ENCODE data around the gene MBOAT7.
"Not testable (repeated sequence)": the region's sequence is repeated elsewhere in the genome, so short reads cannot be mapped to it uniquely, and the experiment has no call there.

MBOAT7 gene

GRCh38 chr19:54189145-54189734, at the start of gene MBOAT7:
TSS of gene MBOAT7 (minus strand) at chr19:54189580. CDS start at chr19:54188508, 1,072 bp downstream.
- DNase-seq, result peak; percentile 88 to 90

DNA sequence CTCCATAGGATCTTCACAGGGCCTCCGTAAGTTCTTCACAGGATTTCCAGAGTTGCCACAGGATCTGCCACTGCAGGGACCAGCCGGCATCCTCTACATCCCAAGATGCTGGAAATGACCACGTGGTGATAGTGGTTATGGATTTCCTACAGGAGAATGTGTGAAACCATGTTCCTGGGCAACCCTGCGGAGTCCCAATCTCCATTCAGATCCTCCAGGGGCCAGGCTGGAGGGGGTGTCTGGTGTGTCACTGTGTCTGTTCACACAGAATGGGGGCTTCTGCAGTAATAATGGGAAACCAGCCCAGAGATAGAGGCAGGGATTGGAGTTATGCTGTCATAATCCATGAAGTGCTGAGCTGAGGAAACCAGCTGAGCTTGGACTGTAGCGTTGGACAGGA, 44.6 kb upstream of the MBOAT7 start:
- no peak for DNase-seq

GRCh38 chr19:54231077-54231931, 41.9 kb upstream of the MBOAT7 start:
- DNase-seq, result peak; percentile 40 to 74

DNA sequence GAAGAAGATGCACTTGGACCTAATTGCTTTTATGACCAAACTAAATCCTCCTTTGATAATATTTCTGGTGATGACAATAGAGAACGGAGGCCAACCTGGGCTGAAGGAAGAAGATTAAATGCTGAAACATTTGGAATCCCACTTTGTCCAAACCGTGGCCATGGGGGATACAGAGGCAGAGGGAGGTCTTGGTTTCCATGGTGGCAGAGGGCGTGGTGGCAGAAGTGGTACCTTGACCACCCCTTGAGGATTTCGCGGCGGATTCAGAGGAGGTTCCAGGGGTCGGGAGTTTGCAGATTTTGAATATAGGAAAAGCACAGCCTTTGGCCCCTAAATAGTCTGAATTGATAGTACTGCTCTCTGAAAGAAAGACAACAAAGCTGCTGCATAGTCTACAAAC, 40.7 kb upstream of the MBOAT7 start:
- no peak for DNase-seq

- DNase-seq, result no peak
Measured at GRCh38 chr19:54229146-54229545, 39.8 kb upstream of the MBOAT7 start.

GRCh38 chr19:54224619-54225018, 35.2 kb upstream of the MBOAT7 start:
- not testable (repeated sequence) for DNase-seq

DNA sequence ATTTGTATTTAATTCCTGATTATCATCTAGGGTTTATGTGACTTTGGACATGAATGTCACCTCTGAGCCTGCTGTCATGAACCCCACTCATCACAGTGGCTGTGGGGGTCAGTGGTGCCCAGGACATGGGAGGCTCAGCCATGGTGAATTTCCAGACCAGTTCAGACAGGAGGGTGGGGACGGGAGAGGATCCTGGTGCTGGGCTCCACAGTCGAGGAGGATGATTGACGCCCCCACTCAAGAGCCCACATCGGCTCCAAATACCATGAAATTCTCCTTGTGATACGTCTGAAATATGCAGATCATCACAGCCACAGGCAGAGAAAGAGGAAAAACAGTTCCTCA, 34.5 kb upstream of the MBOAT7 start:
- not testable (repeated sequence) for DNase-seq

- DNase-seq, result not testable (repeated sequence)
Measured at GRCh38 chr19:54223277-54223936, 34.0 kb upstream of the MBOAT7 start.

- not testable (repeated sequence) for DNase-seq
Measured at GRCh38 chr19:54222474-54223276, 33.3 kb upstream of the MBOAT7 start, which contains the start of gene LILRB3. TSS of gene LILRB3 (minus strand) at chr19:54223007. CDS start at chr19:54222976, 31 bp downstream.

GRCh38 chr19:54221947-54222346, 32.6 kb upstream of the MBOAT7 start:
- DNase-seq, result not testable (repeated sequence)

DNA sequence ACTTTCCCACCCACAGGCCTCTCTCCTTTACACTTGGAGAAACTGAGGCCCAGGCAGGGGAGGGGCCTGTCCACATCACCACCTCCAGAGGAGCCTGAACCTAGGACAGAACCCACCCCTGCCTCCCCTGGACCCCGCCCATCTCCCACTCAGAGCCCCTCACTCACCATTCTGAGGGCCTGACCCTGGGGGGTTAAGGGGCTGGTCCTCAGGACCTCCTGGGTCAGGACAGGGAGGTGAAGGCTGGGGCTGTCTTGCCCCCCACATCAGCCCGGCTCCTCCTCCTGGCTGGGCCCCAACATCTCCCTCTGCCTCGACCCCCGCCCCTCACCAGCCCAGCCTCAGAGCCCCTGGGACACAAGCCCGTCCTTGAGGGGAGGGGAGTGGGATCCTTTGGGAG, 30.3 kb upstream of the MBOAT7 start:
- not testable (repeated sequence) for DNase-seq

DNA sequence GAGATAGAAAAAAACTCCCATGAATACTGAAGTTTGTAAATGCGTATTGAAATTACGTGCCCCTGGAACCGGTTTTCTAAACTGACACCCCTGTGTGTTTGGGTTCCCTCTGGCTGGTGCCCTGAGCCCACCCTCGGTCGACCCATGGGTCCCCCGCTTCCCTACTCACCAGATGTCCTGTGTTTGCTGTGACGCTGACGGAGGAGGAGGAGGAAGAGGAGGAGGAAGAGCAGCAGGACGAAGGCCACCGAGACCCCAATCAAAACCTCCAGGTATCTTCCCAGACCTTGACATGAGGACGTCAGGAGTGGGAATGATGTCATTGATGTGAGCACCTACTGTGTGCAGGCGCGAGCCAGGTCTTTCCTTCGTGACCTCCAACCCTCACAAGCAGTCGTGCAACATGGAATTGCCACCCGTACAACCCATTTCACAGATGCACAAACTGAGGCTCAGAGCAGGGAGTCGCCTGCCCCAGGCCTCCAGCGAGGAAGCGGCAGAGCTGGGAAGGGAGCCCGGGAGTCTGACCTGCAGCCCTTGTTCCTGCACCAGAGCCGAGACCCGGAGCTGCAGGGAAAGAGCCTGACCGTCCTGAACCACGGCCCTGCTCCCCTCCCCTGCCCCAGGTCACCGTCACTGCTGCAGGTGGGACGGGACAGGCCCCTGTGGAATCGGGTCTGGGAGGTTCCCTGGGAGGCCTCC, 29.7 kb upstream of the MBOAT7 start:
- DNase-seq, result no peak

DNA sequence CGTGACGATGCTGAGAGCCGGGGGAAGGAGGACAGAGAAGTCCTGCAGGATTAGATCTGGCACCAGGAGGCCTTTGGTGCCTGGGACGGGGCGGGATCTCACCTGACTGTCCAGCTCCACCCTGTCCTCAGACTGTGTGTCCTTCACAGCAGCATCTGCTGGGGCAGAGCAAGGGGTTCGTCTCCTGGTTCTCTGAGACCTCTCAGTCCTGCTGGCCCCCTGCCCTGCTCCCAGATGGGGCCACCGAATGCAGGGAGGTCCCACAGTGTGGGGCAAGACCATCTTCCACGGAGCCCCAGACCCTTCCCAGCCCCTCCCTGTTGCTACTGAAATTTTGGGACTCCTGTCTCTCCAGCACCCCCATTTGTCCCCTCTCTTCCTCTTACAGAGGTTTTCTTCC, 28.9 kb upstream of the MBOAT7 start:
- DNase-seq, result no peak

- not testable (repeated sequence) for DNase-seq
Measured at GRCh38 chr19:54217517-54218247, 28.3 kb upstream of the MBOAT7 start.

- DNase-seq, result no peak
Measured at GRCh38 chr19:54216869-54217268, 27.5 kb upstream of the MBOAT7 start.

GRCh38 chr19:54214734-54215133, 25.4 kb upstream of the MBOAT7 start:
- DNase-seq, result not testable (repeated sequence)

- DNase-seq, result not testable (repeated sequence)
Measured at GRCh38 chr19:54214217-54214616, 24.8 kb upstream of the MBOAT7 start.

- no peak for DNase-seq
Measured at GRCh38 chr19:54211235-54211634, 21.9 kb upstream of the MBOAT7 start.

DNA sequence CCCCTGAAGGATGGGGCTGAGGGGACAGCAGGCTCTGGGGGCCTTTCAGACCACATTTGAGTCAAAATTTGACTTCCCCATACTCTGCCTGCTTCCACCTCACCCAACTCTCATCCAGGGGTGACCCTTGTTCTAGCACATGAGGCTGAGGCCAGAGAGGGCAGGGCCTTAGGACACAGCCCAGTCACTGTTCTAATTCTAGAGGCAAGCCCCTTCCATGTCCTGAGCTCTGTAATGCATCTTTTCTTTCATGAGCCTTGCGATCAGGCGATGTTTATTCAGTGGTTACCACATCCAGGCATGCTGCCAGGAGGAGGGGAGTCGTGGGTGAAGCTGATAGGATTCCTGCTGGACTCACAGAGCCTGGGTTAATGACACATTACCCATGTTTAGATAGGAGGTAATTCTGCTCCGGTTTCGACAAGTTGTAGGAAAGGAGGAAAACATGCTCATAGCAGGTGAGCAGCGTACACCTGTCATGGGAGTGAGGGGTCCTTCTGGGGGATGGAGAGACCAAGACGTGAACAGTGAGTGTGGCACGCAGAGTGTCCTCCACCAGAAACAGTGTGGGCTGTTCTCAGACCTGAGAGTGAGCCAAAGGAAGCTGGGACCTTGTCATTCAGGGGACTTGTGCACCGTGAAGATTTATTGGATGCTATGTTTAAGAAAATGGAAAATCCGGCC, 20.6 kb upstream of the MBOAT7 start:
- peak in 1 of 2 experiments; percentile 23 for DNase-seq

DNA sequence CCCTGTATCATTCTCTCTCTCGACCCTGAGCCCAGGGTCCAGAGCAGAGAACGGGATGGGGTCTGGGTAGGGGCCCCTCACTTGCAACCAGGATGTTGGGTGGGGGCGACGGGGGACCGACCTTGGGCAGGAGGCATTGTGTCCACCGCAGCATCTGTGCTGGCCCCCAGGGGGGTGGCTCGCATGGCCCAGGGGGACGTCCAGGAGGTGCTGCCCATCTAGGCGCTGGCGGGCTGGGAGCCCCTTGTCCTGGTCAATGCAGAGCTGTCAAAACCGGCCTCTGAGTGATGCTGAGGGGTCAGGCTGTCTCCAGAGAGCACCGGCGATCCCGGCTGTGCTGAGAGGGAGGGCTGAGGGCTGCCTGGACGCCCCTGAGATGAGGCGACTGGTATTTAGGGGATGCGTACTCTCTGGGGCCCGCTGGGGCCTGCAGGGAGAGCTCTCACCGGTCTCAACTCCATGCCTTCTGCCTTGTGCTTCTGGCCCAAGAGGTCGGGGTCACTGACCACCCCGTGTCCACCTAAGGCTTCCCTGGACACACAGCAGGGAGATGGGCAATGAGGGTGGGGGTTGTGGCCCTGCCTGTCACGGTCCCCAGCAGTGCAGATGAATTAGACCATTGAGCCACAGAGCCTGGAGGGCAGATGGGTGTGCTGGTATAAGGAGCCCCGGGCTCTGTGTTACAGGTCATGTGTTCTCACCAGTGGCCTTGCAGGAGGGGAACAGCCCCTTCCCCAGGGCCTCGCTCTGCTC, 19.9 kb upstream of the MBOAT7 start:
- DNase-seq, result no peak
